Mammary epithelial cell (primary cell): Measurements from ENCODE around the gene SCARB2.

Experiments
- EZH2 ChIP-seq: IDR thresholded peaks from 2 replicates; pipeline ENCODE4 v1.6.1; 2012; ENCODE audit warnings: low read length, inconsistent platforms, borderline replicate concordance
- TF ChIP-seq, protein P1 (sequence below), 2 donors: IDR thresholded peaks in 1 of 2; conservative IDR thresholded peaks in 1 of 2; 2 replicates each; pipeline ENCODE4 v1.5.1; 2011 to 2012; ENCODE audit warnings: inconsistent platforms in 2 of 2, low read length in 2 of 2, mild to moderate bottlenecking in 2 of 2, control low read depth in 1 of 2, low read depth in 1 of 2; ENCODE audit not compliant: insufficient read depth in 1 of 2; ENCODE audit errors: extremely low read depth in 1 of 2

- TF ChIP-seq, protein P1, sequence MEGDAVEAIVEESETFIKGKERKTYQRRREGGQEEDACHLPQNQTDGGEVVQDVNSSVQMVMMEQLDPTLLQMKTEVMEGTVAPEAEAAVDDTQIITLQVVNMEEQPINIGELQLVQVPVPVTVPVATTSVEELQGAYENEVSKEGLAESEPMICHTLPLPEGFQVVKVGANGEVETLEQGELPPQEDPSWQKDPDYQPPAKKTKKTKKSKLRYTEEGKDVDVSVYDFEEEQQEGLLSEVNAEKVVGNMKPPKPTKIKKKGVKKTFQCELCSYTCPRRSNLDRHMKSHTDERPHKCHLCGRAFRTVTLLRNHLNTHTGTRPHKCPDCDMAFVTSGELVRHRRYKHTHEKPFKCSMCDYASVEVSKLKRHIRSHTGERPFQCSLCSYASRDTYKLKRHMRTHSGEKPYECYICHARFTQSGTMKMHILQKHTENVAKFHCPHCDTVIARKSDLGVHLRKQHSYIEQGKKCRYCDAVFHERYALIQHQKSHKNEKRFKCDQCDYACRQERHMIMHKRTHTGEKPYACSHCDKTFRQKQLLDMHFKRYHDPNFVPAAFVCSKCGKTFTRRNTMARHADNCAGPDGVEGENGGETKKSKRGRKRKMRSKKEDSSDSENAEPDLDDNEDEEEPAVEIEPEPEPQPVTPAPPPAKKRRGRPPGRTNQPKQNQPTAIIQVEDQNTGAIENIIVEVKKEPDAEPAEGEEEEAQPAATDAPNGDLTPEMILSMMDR (conservative IDR thresholded peaks at IDR 0.05 in 1 of 2, IDR thresholded peaks at IDR 0.05 in 1 of 2; ENCODE audit: extremely low read depth in 1 of 2, insufficient read depth in 1 of 2, low read depth in 1 of 2, low read length in 2 of 2): no peak
- no peak for TF ChIP-seq EZH2
Observed at GRCh38 chr4:76205476-76205875, 8.1 kb downstream of the SCARB2 start.
